ENCODE measurements around the gene HPRT1. TPM values are rescaled to one million over a fixed set of nuclear protein-coding genes. Genes with fewer than 3 reads are reported as not detected.

HPRT1 gene
- total RNA-seq, 4 donors from 2014 or later, result 3.0 to 8.8 (median 6.5) TPM

GRCh38 chrX:134469486-134469885, 9.5 kb downstream of the HPRT1 start:
- in situ Hi-C loops (cut with MboI; ENCODE audit: low sequenced_read_pairs in 4 of 4), result no loop called here
- intact Hi-C loops (cut with DNase I; ENCODE audit: low total_unique reads), result no loop called here
- no peak overlapping the region for H3K4me3 ChIP-seq
- H3K4me1 ChIP-seq, result no peaks in the 10 kb centered on the region
- TF ChIP-seq POLR2A (IDR thresholded peaks at IDR 0.05), result no peak
- TF ChIP-seq CTCF (IDR thresholded peaks at IDR 0.05 in 4 of 5, conservative IDR thresholded peaks at IDR 0.05 in 1 of 5), result no peak
- no peaks in the 10 kb centered on the region for H3K36me3 ChIP-seq
- ATAC-seq (no peak), DNase-seq (no peak)
- H3K27ac ChIP-seq, result no peak overlapping the region
- no peaks in the 10 kb centered on the region for H3K27me3 ChIP-seq
- H3K9me3 ChIP-seq, result no peaks in the 10 kb centered on the region

GRCh38 chrX:134470013-134470412, 10.0 kb downstream of the HPRT1 start:
- DNase-seq (no peak), ATAC-seq (no peak)
- TF ChIP-seq CTCF (IDR thresholded peaks at IDR 0.05 in 4 of 5, conservative IDR thresholded peaks at IDR 0.05 in 1 of 5) (no peak), POLR2A (IDR thresholded peaks at IDR 0.05) (no peak)
- in situ Hi-C loops (cut with MboI; ENCODE audit: low sequenced_read_pairs in 4 of 4), result no loop called here
- no peak overlapping the region for H3K27ac ChIP-seq
- H3K4me1 ChIP-seq, result no peaks in the 10 kb centered on the region
- no peaks in the 10 kb centered on the region for H3K27me3 ChIP-seq
- no peaks in the 10 kb centered on the region for H3K36me3 ChIP-seq
- H3K9me3 ChIP-seq, result no peaks in the 10 kb centered on the region
- intact Hi-C loops (cut with DNase I; ENCODE audit: low total_unique reads), result no loop called here
- H3K4me3 ChIP-seq, result no peak overlapping the region

DNA sequence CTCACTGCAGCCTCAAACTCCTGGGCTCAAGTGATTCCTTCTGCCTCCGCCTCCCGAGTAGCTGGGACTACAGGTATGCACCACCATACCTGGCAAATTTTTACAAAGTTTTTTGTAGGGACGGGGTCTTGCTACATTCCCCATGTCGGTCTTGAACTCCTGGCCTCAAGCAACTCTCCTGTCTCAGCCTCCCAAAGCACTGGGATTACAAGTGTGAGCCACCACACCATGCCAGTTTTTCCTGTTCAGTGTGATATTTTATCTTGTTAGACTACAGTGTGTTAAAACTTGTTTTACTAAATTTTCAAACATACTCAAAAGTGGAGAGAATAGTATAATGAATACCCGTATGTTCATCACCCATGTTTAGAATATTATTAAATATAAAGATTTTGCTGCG, 12.1 kb downstream of the HPRT1 start:
- in situ Hi-C loops (cut with MboI; ENCODE audit: low sequenced_read_pairs in 4 of 4), result no loop called here
- Histone ChIP-seq H3K4me1 (no peaks in the 10 kb centered on the region), H3K36me3 (no peaks in the 10 kb centered on the region), H3K27me3 (no peaks in the 10 kb centered on the region), H3K27ac (no peak overlapping the region), H3K4me3 (no peak overlapping the region), H3K9me3 (no peaks in the 10 kb centered on the region)
- DNase-seq (no peak), ATAC-seq (no peak)
- intact Hi-C loops (cut with DNase I; ENCODE audit: low total_unique reads), result no loop called here
- TF ChIP-seq POLR2A (IDR thresholded peaks at IDR 0.05) (no peak), CTCF (IDR thresholded peaks at IDR 0.05 in 4 of 5, conservative IDR thresholded peaks at IDR 0.05 in 1 of 5) (no peak)

DNA sequence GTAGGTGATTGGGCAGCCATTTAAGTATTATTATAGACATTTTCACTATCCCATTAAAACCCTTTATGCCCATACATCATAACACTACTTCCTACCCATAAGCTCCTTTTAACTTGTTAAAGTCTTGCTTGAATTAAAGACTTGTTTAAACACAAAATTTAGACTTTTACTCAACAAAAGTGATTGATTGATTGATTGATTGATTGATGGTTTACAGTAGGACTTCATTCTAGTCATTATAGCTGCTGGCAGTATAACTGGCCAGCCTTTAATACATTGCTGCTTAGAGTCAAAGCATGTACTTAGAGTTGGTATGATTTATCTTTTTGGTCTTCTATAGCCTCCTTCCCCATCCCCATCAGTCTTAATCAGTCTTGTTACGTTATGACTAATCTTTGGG, 16.3 kb downstream of the HPRT1 start:
- Histone ChIP-seq H3K4me3 (no peak overlapping the region), H3K4me1 (no peaks in the 10 kb centered on the region), H3K27ac (no peak overlapping the region), H3K9me3 (no peaks in the 10 kb centered on the region), H3K27me3 (no peaks in the 10 kb centered on the region), H3K36me3 (no peaks in the 10 kb centered on the region)
- intact Hi-C loops (cut with DNase I; ENCODE audit: low total_unique reads) (no loop called here), in situ Hi-C loops (cut with MboI; ENCODE audit: low sequenced_read_pairs in 4 of 4) (loop anchor here in 1 of 4 donors (25.0 kb wide), 1 partner anchor 286 kb away; no protein-coding TSS in a partner anchor)
- no peak for TF ChIP-seq CTCF (IDR thresholded peaks at IDR 0.05 in 4 of 5, conservative IDR thresholded peaks at IDR 0.05 in 1 of 5)
- TF ChIP-seq POLR2A (IDR thresholded peaks at IDR 0.05), result no peak
- ATAC-seq, result no peak
- no peak for DNase-seq

DNA sequence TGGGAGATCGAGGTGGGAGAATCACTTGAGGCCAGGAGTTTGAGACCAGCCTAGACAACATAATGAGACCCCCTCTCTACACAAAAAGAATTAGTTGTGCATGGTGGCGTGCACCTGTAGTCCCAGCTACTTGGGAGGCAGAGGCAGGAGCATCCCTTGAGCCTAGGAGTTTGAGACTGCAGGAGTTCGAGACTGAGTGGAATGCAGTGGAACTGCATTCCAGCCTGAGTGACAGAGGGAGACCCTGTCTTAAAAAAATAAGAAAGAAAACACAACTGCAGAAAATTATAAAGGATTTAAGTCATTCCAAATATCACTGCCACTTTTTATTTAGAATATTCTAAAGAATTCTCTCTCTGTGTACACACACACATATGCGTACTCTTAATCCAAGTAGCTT, 18.4 kb downstream of the HPRT1 start:
- ATAC-seq, result no peak
- Histone ChIP-seq H3K27ac (no peak overlapping the region), H3K4me1 (no peaks in the 10 kb centered on the region), H3K9me3 (no peaks in the 10 kb centered on the region), H3K27me3 (no peaks in the 10 kb centered on the region), H3K36me3 (no peaks in the 10 kb centered on the region), H3K4me3 (no peak overlapping the region)
- no peak for DNase-seq
- intact Hi-C loops (cut with DNase I; ENCODE audit: low total_unique reads), result no loop called here
- TF ChIP-seq CTCF (IDR thresholded peaks at IDR 0.05 in 4 of 5, conservative IDR thresholded peaks at IDR 0.05 in 1 of 5) (no peak), POLR2A (IDR thresholded peaks at IDR 0.05) (no peak)
- in situ Hi-C loops (cut with MboI; ENCODE audit: low sequenced_read_pairs in 4 of 4), result loop anchor here in 1 of 4 donors (25.0 kb wide), 1 partner anchor 284 kb away; no protein-coding TSS in a partner anchor
